ENCODE data around the gene RAB3IP. TPM values are rescaled to one million over a fixed set of nuclear protein-coding genes. Genes with fewer than 3 reads are reported as not detected.

RAB3IP gene
- total RNA-seq, 2 donors from 2014 or later: 37.8 to 38.7 TPM

GRCh38 chr12:69828897-69829296 lies 90.2 kb downstream of the RAB3IP start:
- DNase-seq (no peak), ATAC-seq (replicated peaks in 1 of 2) (no peak)
- no peaks in the 10 kb centered on the region for H3K36me3 Mint-ChIP-seq (ENCODE audit: insufficient read depth in 2 of 2)
- no peak overlapping the region for H3K4me3 Mint-ChIP-seq
- no peak overlapping the region for H3K27ac Mint-ChIP-seq
- peaks cover 29% of the 10 kb centered on the region for H3K27me3 Mint-ChIP-seq (ENCODE audit: low read depth)
- H3K4me1 Mint-ChIP-seq (ENCODE audit: low read depth): no peaks in the 10 kb centered on the region
- no peaks in the 10 kb centered on the region for H3K9me3 Mint-ChIP-seq

GRCh38 chr12:69833696-69834095 lies 95.0 kb downstream of the RAB3IP start:
- Mint-ChIP-seq H3K9me3 (no peaks in the 10 kb centered on the region), H3K4me1 (ENCODE audit: low read depth) (no peaks in the 10 kb centered on the region), H3K27ac (no peak overlapping the region), H3K4me3 (no peak overlapping the region), H3K36me3 (ENCODE audit: insufficient read depth in 2 of 2) (no peaks in the 10 kb centered on the region), H3K27me3 (ENCODE audit: low read depth) (peaks cover 33% of the 10 kb centered on the region)
- DNase-seq (no peak), ATAC-seq (replicated peaks in 1 of 2) (no peak)

GRCh38 chr12:69834147-69834546 lies 95.5 kb downstream of the RAB3IP start:
- H3K9me3 Mint-ChIP-seq: no peaks in the 10 kb centered on the region
- no peak overlapping the region for H3K4me3 Mint-ChIP-seq
- H3K27me3 Mint-ChIP-seq (ENCODE audit: low read depth): peaks cover 30% of the 10 kb centered on the region
- DNase-seq (no peak), ATAC-seq (replicated peaks in 1 of 2) (no peak)
- H3K4me1 Mint-ChIP-seq (ENCODE audit: low read depth): no peaks in the 10 kb centered on the region
- no peaks in the 10 kb centered on the region for H3K36me3 Mint-ChIP-seq (ENCODE audit: insufficient read depth in 2 of 2)
- no peak overlapping the region for H3K27ac Mint-ChIP-seq

DNA sequence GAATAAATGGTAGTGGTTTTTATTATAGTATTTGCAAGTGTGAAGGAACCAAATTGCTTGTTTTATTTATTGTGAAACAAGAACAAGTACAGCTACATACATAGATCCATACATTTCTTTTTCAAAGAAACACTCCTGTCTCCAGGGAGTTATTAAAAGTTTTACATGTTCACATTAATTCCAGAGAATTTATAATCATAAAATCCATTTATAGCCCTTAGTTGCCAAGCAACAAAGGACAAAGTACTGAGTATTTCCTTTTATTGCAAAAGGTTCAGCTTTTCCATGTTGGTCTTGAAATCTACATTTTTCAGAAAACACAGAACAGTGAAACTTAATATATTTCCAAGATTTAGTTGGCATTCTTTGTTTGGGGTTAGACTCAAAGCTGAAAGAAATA lies 95.9 kb downstream of the RAB3IP start:
- ATAC-seq (replicated peaks in 1 of 2) (no peak), DNase-seq (no peak)
- no peak overlapping the region for H3K4me3 Mint-ChIP-seq
- peaks cover 26% of the 10 kb centered on the region for H3K27me3 Mint-ChIP-seq (ENCODE audit: low read depth)
- H3K9me3 Mint-ChIP-seq: no peaks in the 10 kb centered on the region
- no peaks in the 10 kb centered on the region for H3K36me3 Mint-ChIP-seq (ENCODE audit: insufficient read depth in 2 of 2)
- H3K27ac Mint-ChIP-seq: no peak overlapping the region
- H3K4me1 Mint-ChIP-seq (ENCODE audit: low read depth): no peaks in the 10 kb centered on the region

DNA sequence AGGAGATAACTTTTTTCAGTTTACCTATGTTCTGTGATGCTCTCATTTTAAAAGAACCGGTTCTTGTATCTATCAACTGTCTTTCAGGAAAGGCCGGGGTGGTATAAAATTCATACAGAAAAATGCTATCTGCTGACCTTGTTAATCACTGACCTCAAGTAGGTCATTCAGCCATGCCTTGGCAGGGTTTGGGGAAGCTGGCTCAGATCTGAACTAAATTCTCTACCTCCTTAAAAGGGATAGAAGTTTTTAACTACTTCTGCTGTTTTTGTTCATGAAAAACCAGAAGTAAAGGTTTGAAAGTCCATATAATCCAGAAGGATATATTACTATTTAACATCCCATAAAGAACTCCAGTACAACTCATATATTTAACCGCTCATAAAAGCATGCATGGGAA lies 96.4 kb downstream of the RAB3IP start:
- Mint-ChIP-seq H3K27ac (no peak overlapping the region), H3K4me1 (ENCODE audit: low read depth) (no peaks in the 10 kb centered on the region), H3K9me3 (no peaks in the 10 kb centered on the region), H3K36me3 (ENCODE audit: insufficient read depth in 2 of 2) (no peaks in the 10 kb centered on the region), H3K27me3 (ENCODE audit: low read depth) (peaks cover 22% of the 10 kb centered on the region), H3K4me3 (no peak overlapping the region)
- DNase-seq (no peak), ATAC-seq (replicated peaks in 1 of 2) (no peak)

DNA sequence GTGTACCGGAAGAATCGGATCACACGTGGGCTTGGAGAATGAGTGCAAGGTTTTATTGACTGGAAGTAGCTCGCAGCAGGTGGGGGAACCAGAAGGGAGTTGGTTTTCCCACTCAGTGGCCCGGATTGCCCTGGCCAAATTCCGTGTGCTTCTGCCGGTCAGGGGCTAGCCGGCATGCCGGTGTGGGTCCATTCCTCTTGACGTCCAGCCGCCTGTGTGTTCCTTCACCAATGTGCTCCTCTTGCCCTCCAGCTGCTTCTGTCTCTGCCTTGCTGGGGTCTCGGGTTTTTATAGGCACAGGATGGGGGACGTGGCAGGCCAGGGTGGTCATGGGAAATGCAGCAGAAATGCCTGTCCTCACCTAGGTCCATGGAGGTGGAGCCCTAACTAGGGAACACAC lies 97.4 kb downstream of the RAB3IP start:
- ATAC-seq (replicated peaks in 1 of 2) (no peak), DNase-seq (no peak)
- Mint-ChIP-seq H3K27me3 (ENCODE audit: low read depth) (peaks cover 22% of the 10 kb centered on the region), H3K4me1 (ENCODE audit: low read depth) (no peaks in the 10 kb centered on the region), H3K4me3 (no peak overlapping the region), H3K27ac (no peak overlapping the region), H3K36me3 (ENCODE audit: insufficient read depth in 2 of 2) (no peaks in the 10 kb centered on the region), H3K9me3 (no peaks in the 10 kb centered on the region)

DNA sequence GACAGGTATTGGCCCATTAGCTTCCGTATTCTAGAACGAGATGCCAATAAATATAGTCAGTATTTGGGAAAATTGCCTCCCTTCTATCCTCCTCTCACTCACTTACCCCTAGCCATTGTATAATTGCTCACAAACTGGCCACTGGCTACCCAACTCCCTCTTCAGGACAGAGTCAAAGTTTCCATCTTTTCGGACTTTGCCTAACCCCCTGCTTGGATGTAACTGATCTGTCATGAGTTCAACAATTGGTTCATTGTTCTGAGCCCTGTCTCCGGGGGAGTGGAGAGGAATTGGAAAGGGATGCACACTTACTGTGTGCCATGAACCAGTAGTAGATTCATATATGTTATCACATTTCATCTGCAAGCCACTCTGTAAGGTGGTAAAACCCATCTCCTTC lies 98.5 kb downstream of the RAB3IP start:
- no peaks in the 10 kb centered on the region for H3K36me3 Mint-ChIP-seq (ENCODE audit: insufficient read depth in 2 of 2)
- no peaks in the 10 kb centered on the region for H3K4me1 Mint-ChIP-seq (ENCODE audit: low read depth)
- no peak for DNase-seq
- ATAC-seq (replicated peaks in 1 of 2): no peak
- H3K4me3 Mint-ChIP-seq: no peak overlapping the region
- H3K27ac Mint-ChIP-seq: no peak overlapping the region
- no peaks in the 10 kb centered on the region for H3K9me3 Mint-ChIP-seq
- H3K27me3 Mint-ChIP-seq (ENCODE audit: low read depth): peaks cover 19% of the 10 kb centered on the region

- Mint-ChIP-seq H3K9me3 (no peaks in the 10 kb centered on the region), H3K4me3 (no peak overlapping the region), H3K36me3 (ENCODE audit: insufficient read depth in 2 of 2) (no peaks in the 10 kb centered on the region), H3K27me3 (ENCODE audit: low read depth) (peaks cover 12% of the 10 kb centered on the region), H3K27ac (no peak overlapping the region), H3K4me1 (ENCODE audit: low read depth) (no peaks in the 10 kb centered on the region)
- ATAC-seq (replicated peaks in 1 of 2) (no peak), DNase-seq (no peak)
Measured at GRCh38 chr12:69837657-69838415, 99.2 kb downstream of the RAB3IP start.

- Mint-ChIP-seq H3K36me3 (ENCODE audit: insufficient read depth in 2 of 2) (no peaks in the 10 kb centered on the region), H3K4me3 (no peak overlapping the region), H3K4me1 (ENCODE audit: low read depth) (no peaks in the 10 kb centered on the region), H3K27me3 (ENCODE audit: low read depth) (peaks cover 20% of the 10 kb centered on the region), H3K9me3 (no peaks in the 10 kb centered on the region), H3K27ac (no peak overlapping the region)
- ATAC-seq (replicated peaks in 1 of 2): no peak
- DNase-seq: no peak
Measured at GRCh38 chr12:69840727-69841126, 102.1 kb downstream of the RAB3IP start.

GRCh38 chr12:69843608-69844007 lies 104.9 kb downstream of the RAB3IP start:
- no peak for ATAC-seq (replicated peaks in 1 of 2)
- Mint-ChIP-seq H3K27me3 (ENCODE audit: low read depth) (peaks cover 9% of the 10 kb centered on the region), H3K9me3 (no peaks in the 10 kb centered on the region), H3K4me1 (ENCODE audit: low read depth) (no peaks in the 10 kb centered on the region), H3K36me3 (ENCODE audit: insufficient read depth in 2 of 2) (no peaks in the 10 kb centered on the region), H3K27ac (no peak overlapping the region), H3K4me3 (no peak overlapping the region)
- DNase-seq: no peak

- Mint-ChIP-seq H3K4me3 (no peak overlapping the region), H3K9me3 (no peaks in the 10 kb centered on the region)
Measured at GRCh38 chr12:69844416-69844815, 105.8 kb downstream of the RAB3IP start.

DNA sequence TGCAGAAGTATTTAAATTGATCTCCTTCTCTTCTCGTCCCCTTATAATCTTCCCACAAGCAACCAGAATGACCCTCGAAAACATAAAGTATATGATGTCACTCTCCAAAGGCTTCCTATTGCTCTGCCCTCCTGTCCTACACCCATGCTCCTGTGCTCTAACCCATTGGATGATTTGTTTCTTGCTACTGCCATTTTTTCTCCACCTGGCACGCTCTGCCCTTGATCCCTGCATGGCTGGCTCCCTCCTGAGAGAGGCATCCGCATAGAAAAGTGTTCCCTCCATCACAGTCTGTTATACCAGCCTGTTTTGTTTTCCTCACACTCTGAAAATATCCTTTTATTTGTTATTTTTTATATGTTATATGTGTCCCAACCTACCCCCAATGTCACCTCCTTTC lies 106.2 kb downstream of the RAB3IP start:
- Mint-ChIP-seq H3K9me3 (no peaks in the 10 kb centered on the region), H3K36me3 (ENCODE audit: insufficient read depth in 2 of 2) (no peaks in the 10 kb centered on the region), H3K27ac (no peak overlapping the region), H3K27me3 (ENCODE audit: low read depth) (peaks cover 9% of the 10 kb centered on the region), H3K4me3 (no peak overlapping the region), H3K4me1 (ENCODE audit: low read depth) (no peaks in the 10 kb centered on the region)
- DNase-seq (no peak), ATAC-seq (replicated peaks in 1 of 2) (no peak)

More at GRCh38 chr12:69844416-69844815, 105.8 kb downstream of the RAB3IP start:
- ATAC-seq (replicated peaks in 1 of 2): no peak
- Mint-ChIP-seq H3K27me3 (ENCODE audit: low read depth) (peaks cover 9% of the 10 kb centered on the region), H3K27ac (no peak overlapping the region), H3K4me1 (ENCODE audit: low read depth) (no peaks in the 10 kb centered on the region), H3K36me3 (ENCODE audit: insufficient read depth in 2 of 2) (no peaks in the 10 kb centered on the region)
- no peak for DNase-seq

DNA sequence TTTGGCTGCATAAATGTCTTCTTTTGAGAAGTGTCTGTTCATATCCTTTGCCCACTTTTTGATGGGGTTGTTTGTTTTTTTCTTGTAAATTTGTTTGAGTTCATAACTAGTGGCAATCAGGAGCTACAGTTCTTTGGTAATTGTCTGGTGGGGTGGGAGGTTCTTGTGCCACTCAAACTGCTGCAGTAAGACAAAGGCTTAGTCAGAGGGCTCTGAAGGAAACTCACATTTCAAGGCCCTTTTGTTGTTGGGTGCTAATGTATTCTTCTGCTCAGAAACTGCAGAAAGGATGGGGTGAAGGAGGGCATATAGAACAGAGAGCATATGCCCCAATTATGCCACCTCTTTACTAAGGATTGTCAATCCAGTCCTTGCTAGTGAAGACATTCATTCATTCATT lies 108.3 kb downstream of the RAB3IP start:
- Mint-ChIP-seq H3K9me3 (no peaks in the 10 kb centered on the region), H3K36me3 (ENCODE audit: insufficient read depth in 2 of 2) (no peaks in the 10 kb centered on the region), H3K4me1 (ENCODE audit: low read depth) (no peaks in the 10 kb centered on the region), H3K27me3 (ENCODE audit: low read depth) (peaks cover 9% of the 10 kb centered on the region), H3K27ac (no peak overlapping the region), H3K4me3 (no peak overlapping the region)
- ATAC-seq (replicated peaks in 1 of 2): no peak
- DNase-seq: no peak

- DNase-seq (no peak), ATAC-seq (replicated peaks in 1 of 2) (no peak)
- no peaks in the 10 kb centered on the region for H3K27me3 Mint-ChIP-seq (ENCODE audit: low read depth)
- H3K27ac Mint-ChIP-seq: no peak overlapping the region
- peaks cover 0 to 2% of the 10 kb centered on the region in 2 donors for H3K36me3 Mint-ChIP-seq (ENCODE audit: insufficient read depth in 2 of 2)
- peaks cover 0 to 2% of the 10 kb centered on the region in 2 donors for H3K9me3 Mint-ChIP-seq
- H3K4me1 Mint-ChIP-seq (ENCODE audit: low read depth): no peaks in the 10 kb centered on the region
- no peak overlapping the region for H3K4me3 Mint-ChIP-seq
Measured at GRCh38 chr12:69851976-69852375, 113.3 kb downstream of the RAB3IP start.
